T-cell (primary cell): ENCODE data around the gene LIMK1. TPM values are rescaled to one million over a fixed set of nuclear protein-coding genes. Genes with fewer than 3 reads are reported as not detected.

Experiments
- ATAC-seq, 4 experiments: fragments of 200-7000 bp in 3 of 4; fragments of 150-1000 bp in 1 of 4; cut with Tn5 transposase; replicated peaks in 1 of 4; 1 replicate in 3 of 4; 2 replicates in 1 of 4; pipeline ENCODE4 v1.10.0; 2021; ENCODE audit warnings: moderate library complexity in 3 of 4, mild to moderate bottlenecking in 2 of 4, moderate number of reproducible peaks in 1 of 4
- CTCF ChIA-PET, 2 donors: fragments of 300-600 bp; sonication (Branson Sonifier 250); formaldehyde crosslinking; loops; one replicate each; lab custom pipeline; 2022; ENCODE audit warnings: antibody characterized with exemption in 2 of 2; lab: Charles Lee
- POLR2A ChIA-PET, 2 donors: fragments of 300-600 bp; sonication (Branson Sonifier 250); formaldehyde crosslinking; loops; one replicate each; lab custom pipeline; 2022; ENCODE audit warnings: antibody characterized with exemption in 2 of 2; lab: Charles Lee
- DNase-seq, 35 experiments: peaks; one replicate each; pipeline versions ENCODE4 v3.0.0 to v3.0.0-alpha.2; 2013 to 2023
- H3K27ac ChIP-seq: one replicate; pipeline ENCODE4 v1.5.1; 2013; ENCODE audit warnings: low read length
- H3K27me3 ChIP-seq, 2 experiments: replicated peaks in 1 of 2; 1 replicate in 1 of 2; 2 replicates in 1 of 2; pipeline versions ENCODE4 v1.6.1 to v1.7.0; 2013; ENCODE audit warnings: low read length in 1 of 2, mixed read lengths in 1 of 2; ENCODE audit not compliant: control insufficient read depth in 2 of 2, insufficient read depth in 2 of 2; ENCODE audit errors: extremely low read depth in 1 of 2
- H3K36me3 ChIP-seq, 2 donors: 1 replicate in 1 of 2; 2 replicates in 1 of 2; pipeline versions ENCODE4 v1.6.1 to v1.7.0; 2013; ENCODE audit warnings: low read length in 1 of 2; ENCODE audit not compliant: control insufficient read depth in 2 of 2, insufficient read depth in 1 of 2; ENCODE audit errors: extremely low read depth in 1 of 2
- H3K4me1 ChIP-seq, 2 experiments: 1 replicate in 1 of 2; 2 replicates in 1 of 2; pipeline versions ENCODE4 v1.6.1 to v1.7.0; 2013; ENCODE audit warnings: low read length in 2 of 2, mixed read lengths in 1 of 2; ENCODE audit not compliant: insufficient read depth in 2 of 2, control insufficient read depth in 1 of 2; ENCODE audit errors: extremely low read depth in 1 of 2
- H3K4me3 ChIP-seq, 2 donors: 1 replicate in 1 of 2; 2 replicates in 1 of 2; pipeline versions ENCODE4 v1.5.1 to v1.7.0; 2013; ENCODE audit warnings: mild to moderate bottlenecking in 2 of 2, low read length in 1 of 2, moderate library complexity in 1 of 2; ENCODE audit not compliant: control insufficient read depth in 1 of 2; ENCODE audit errors: extremely low read depth in 1 of 2
- H3K9me3 ChIP-seq: 2 replicates; pipeline ENCODE4 v1.7.0; 2013
- H3K27ac Mint-ChIP-seq, 2 donors: one replicate each; pipeline ENCODE4 v1.8.0; 2020 to 2021; ENCODE audit warnings: mild to moderate bottlenecking in 2 of 2, mixed read lengths in 2 of 2
- H3K27me3 Mint-ChIP-seq, 2 donors: one replicate each; pipeline ENCODE4 v1.8.0; 2021 to 2022; ENCODE audit warnings: mixed read lengths in 2 of 2
- H3K36me3 Mint-ChIP-seq: one replicate; pipeline ENCODE4 v1.8.0; 2021; ENCODE audit warnings: mixed read lengths
- H3K4me1 Mint-ChIP-seq, 3 donors: one replicate each; pipeline ENCODE4 v1.8.0; 2020 to 2022; ENCODE audit warnings: mixed read lengths in 3 of 3, mild to moderate bottlenecking in 1 of 3
- H3K4me3 Mint-ChIP-seq, 3 donors: one replicate each; pipeline ENCODE4 v1.8.0; 2020 to 2022; ENCODE audit warnings: mild to moderate bottlenecking in 3 of 3, mixed read lengths in 3 of 3, moderate library complexity in 3 of 3
- H3K9me3 Mint-ChIP-seq, 3 donors: one replicate each; pipeline ENCODE4 v1.8.0; 2020 to 2022; ENCODE audit warnings: mixed read lengths in 3 of 3
- WGBS: methylation state at CpG from one replicate; pipeline ENCODE4 v1.1.5; 2013; ENCODE audit warnings: missing lambda C conversion rate; ENCODE audit not compliant: insufficient coverage; 5-methylcytosine and 5-hydroxymethylcytosine counted together
- total RNA-seq, 35 experiments: library from RNA in 6 of 35; stranded (reverse) in 6 of 35; fragments of 120-200 nt in 1 of 35; gene quantifications; one replicate each; pipeline versions ENCODE4 v1.2.1 to v1.2.4 and lab custom pipeline; 2013 to 2026

LIMK1 gene
- total RNA-seq, 5 donors from 2014 or later (not counting 1 experiment from before 2014, with no cell fraction given) = 13.5 to 24.9 (median 18.4) TPM

DNA sequence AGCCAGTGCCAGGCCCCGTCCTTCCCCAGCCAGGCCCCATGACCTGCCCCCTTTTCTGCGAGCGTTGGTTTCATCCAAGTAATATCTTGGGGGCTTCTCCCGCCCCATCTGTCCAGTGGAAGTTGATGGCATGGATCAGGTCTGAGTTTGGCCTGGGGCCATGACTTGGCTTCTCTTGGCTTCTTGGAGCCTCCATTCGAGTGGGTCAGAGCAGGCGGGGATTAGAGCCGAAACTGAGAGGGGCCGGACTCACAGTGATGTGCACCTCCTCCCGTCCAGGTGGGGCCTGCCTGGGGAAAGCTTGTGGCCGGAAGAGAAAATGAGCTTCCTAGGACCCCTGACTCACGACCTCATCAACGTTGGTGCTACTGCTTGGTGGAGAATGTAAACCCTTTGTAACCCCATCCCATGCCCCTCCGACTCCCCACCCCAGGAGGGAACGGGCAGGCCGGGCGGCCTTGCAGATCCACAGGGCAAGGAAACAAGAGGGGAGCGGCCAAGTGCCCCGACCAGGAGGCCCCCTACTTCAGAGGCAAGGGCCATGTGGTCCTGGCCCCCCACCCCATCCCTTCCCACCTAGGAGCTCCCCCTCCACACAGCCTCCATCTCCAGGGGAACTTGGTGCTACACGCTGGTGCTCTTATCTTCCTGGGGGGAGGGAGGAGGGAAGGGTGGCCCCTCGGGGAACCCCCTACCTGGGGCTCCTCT is 15.1 kb upstream of the LIMK1 start:
- H3K27ac Mint-ChIP-seq = no peak overlapping the region
- no peaks in the 10 kb centered on the region for H3K27me3 Mint-ChIP-seq
- ChIA-PET CTCF (interaction anchor here (1.8 to 2.2 kb wide), 2 partner anchors 332 kb away, joined by 6 to 7 read pairs; no protein-coding TSS in a partner anchor), POLR2A (interaction anchor here in 1 of 2 donors (0.5 to 0.6 kb wide), 2 partner anchors 653 to 927 kb away, joined by 3 to 4 read pairs; no protein-coding TSS in a partner anchor)
- no peaks in the 10 kb centered on the region for H3K36me3 Mint-ChIP-seq
- no peak for DNase-seq
- ATAC-seq = no peak
- no peaks in the 10 kb centered on the region for H3K9me3 Mint-ChIP-seq
- Histone ChIP-seq H3K27me3 (peaks cover 0 to 7% of the 10 kb centered on the region in 2 experiments), H3K4me1 (peaks cover 0 to 2% of the 10 kb centered on the region in 2 experiments), H3K27ac (no peak overlapping the region), H3K9me3 (no peaks in the 10 kb centered on the region), H3K36me3 (no peaks in the 10 kb centered on the region), H3K4me3 (no peak overlapping the region)
- no peak overlapping the region for H3K4me3 Mint-ChIP-seq
- no peaks in the 10 kb centered on the region for H3K4me1 Mint-ChIP-seq
- WGBS = 97% methylated on average over 10 of the region's 20 CpGs

DNA sequence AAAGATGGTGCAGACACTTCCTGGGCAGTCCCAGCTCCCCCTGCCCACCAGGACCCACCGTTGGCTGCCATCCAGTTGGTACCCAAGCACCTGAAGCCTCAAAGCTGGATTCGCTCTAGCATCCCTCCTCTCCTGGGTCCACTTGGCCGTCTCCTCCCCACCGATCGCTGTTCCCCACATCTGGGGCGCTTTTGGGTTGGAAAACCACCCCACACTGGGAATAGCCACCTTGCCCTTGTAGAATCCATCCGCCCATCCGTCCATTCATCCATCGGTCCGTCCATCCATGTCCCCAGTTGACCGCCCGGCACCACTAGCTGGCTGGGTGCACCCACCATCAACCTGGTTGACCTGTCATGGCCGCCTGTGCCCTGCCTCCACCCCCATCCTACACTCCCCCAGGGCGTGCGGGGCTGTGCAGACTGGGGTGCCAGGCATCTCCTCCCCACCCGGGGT is 14.5 kb upstream of the LIMK1 start:
- H3K4me1 Mint-ChIP-seq = no peaks in the 10 kb centered on the region
- Histone ChIP-seq H3K27ac (no peak overlapping the region), H3K4me1 (peaks cover 0 to 2% of the 10 kb centered on the region in 2 experiments), H3K9me3 (no peaks in the 10 kb centered on the region), H3K36me3 (no peaks in the 10 kb centered on the region), H3K4me3 (no peak overlapping the region), H3K27me3 (peaks cover 0 to 7% of the 10 kb centered on the region in 2 experiments)
- ATAC-seq (no peak), DNase-seq (no peak)
- ChIA-PET POLR2A (interaction anchor here in 1 of 2 donors (0.6 kb wide), 1 partner anchor 653 kb away, joined by 3 read pairs; no protein-coding TSS in a partner anchor), CTCF (interaction anchor here (0.6 to 2.2 kb wide), 4 partner anchors 52 to 333 kb away, joined by 3 to 7 read pairs (median 5); no protein-coding TSS in a partner anchor)
- no peak overlapping the region for H3K4me3 Mint-ChIP-seq
- no peaks in the 10 kb centered on the region for H3K9me3 Mint-ChIP-seq
- no peaks in the 10 kb centered on the region for H3K36me3 Mint-ChIP-seq
- H3K27me3 Mint-ChIP-seq = no peaks in the 10 kb centered on the region
- 90% methylated on average over 14 of the region's 16 CpGs for WGBS
- no peak overlapping the region for H3K27ac Mint-ChIP-seq

DNA sequence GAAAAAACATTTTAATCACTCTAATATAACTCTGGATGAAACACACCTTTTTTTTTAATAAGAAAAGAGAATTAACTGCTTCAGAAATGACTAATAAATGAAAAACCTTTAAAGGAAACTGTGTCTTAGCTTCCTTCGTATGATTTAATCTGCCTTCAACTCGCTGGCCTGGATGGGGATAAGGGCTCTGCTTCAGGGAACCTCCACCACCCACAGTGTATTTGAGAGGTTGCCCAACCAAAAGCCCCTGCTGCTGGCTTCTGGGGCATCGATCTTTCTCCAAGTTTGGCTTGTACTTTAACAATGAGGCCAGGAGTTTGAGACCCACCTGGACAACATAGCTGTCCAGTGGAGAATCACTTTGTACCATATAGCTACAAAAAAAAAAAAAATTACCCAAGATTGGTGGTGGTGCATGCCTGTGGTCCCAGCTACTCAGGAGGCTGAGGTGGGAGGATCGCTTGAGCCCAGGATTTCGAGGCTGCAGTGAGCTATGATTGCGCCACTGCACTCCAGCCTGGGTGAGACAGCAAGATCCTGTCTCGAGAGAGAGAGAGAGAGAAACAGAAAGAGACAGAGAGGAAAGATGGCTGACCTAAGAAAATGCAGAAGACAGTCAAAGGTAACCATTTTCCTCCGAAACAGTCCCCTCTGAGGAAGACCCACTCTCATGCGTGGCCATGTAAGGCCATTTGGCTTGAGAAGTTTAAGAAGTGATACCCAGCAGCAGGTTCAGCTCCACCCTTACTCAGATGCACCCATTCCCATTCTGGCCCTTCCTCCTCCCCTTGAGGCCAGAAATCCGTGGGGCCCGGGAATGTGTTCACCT is 13.6 kb upstream of the LIMK1 start:
- 85% methylated on average over 6 of the region's 11 CpGs for WGBS
- H3K4me3 ChIP-seq = no peak overlapping the region
- H3K4me1 Mint-ChIP-seq = no peaks in the 10 kb centered on the region
- no peak for ATAC-seq
- POLR2A ChIA-PET = no interaction called here
- no peak overlapping the region for H3K4me3 Mint-ChIP-seq
- H3K27ac ChIP-seq = no peak overlapping the region
- CTCF ChIA-PET = interaction anchor here (0.5 to 2.2 kb wide), 6 partner anchors 13 to 332 kb away, joined by 3 to 7 read pairs (median 4); no protein-coding TSS in a partner anchor
- no peaks in the 10 kb centered on the region for H3K9me3 Mint-ChIP-seq
- H3K27ac Mint-ChIP-seq = no peak overlapping the region
- no peaks in the 10 kb centered on the region for H3K9me3 ChIP-seq
- H3K36me3 Mint-ChIP-seq = no peaks in the 10 kb centered on the region
- peaks cover 0 to 7% of the 10 kb centered on the region in 2 experiments for H3K27me3 ChIP-seq
- no peaks in the 10 kb centered on the region for H3K36me3 ChIP-seq
- DNase-seq = no peak
- H3K27me3 Mint-ChIP-seq = no peaks in the 10 kb centered on the region
- peaks cover 0 to 2% of the 10 kb centered on the region in 2 experiments for H3K4me1 ChIP-seq

DNA sequence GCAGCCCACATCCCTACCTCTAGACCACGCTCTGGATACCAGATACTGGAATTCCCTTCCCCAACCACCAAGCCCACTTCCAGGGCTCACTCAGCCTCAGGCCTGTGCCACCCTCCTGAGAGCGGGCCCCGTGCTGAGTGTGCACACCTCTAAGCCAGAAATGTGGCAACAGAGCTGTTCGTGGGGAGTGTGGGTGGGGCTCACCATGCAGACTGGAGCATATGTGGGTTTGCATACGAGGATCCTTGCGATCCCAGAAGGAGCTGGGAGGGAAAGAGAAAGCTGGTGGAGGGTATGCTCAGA is 13.0 kb upstream of the LIMK1 start:
- H3K4me3 ChIP-seq = no peak overlapping the region
- DNase-seq (no peak), ATAC-seq (no peak)
- H3K27ac Mint-ChIP-seq = no peak overlapping the region
- ChIA-PET POLR2A (no interaction called here), CTCF (interaction anchor here (0.5 to 1.4 kb wide), 4 partner anchors 12 to 107 kb away, joined by 3 to 7 read pairs (median 4); no protein-coding TSS in a partner anchor)
- H3K27me3 Mint-ChIP-seq = no peaks in the 10 kb centered on the region
- no peaks in the 10 kb centered on the region for H3K9me3 Mint-ChIP-seq
- no peaks in the 10 kb centered on the region for H3K9me3 ChIP-seq
- H3K4me3 Mint-ChIP-seq = no peak overlapping the region
- 59% methylated on average over 3 of the region's 6 CpGs for WGBS
- peaks cover 0 to 2% of the 10 kb centered on the region in 2 experiments for H3K4me1 ChIP-seq
- no peaks in the 10 kb centered on the region for H3K36me3 ChIP-seq
- H3K36me3 Mint-ChIP-seq = no peaks in the 10 kb centered on the region
- no peaks in the 10 kb centered on the region for H3K4me1 Mint-ChIP-seq
- peaks cover 0 to 7% of the 10 kb centered on the region in 2 experiments for H3K27me3 ChIP-seq
- no peak overlapping the region for H3K27ac ChIP-seq

DNA sequence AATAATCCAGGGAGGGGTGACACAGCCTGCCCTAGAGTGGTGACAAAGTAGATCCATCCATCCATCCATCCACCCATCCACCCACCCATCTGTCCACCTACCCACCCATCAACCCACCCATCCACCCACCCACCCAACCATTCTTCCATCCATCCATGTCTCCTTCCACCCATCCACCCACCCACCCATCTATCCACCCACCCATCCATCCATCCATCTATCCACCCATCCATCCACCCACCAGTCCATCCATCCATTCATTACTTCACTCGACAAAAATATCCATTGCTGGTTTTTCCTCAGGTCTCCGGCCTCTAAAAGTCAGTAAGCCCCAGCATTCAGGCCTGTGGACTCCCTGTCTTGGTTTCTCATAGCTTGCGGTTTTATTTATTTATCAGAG is 12.5 kb upstream of the LIMK1 start:
- no peaks in the 10 kb centered on the region for H3K4me1 Mint-ChIP-seq
- H3K36me3 Mint-ChIP-seq = no peaks in the 10 kb centered on the region
- ATAC-seq (no peak), DNase-seq (no peak)
- H3K27me3 Mint-ChIP-seq = no peaks in the 10 kb centered on the region
- no peaks in the 10 kb centered on the region for H3K9me3 Mint-ChIP-seq
- H3K4me3 Mint-ChIP-seq = no peak overlapping the region
- Histone ChIP-seq H3K27me3 (peaks cover 0 to 7% of the 10 kb centered on the region in 2 experiments), H3K27ac (no peak overlapping the region), H3K9me3 (no peaks in the 10 kb centered on the region), H3K4me3 (no peak overlapping the region), H3K36me3 (no peaks in the 10 kb centered on the region), H3K4me1 (peaks cover 0 to 2% of the 10 kb centered on the region in 2 experiments)
- CTCF ChIA-PET = interaction anchor here (0.5 to 1.4 kb wide), 4 partner anchors 18 to 106 kb away, joined by 3 to 7 read pairs (median 3); no protein-coding TSS in a partner anchor
- H3K27ac Mint-ChIP-seq = no peak overlapping the region
- POLR2A ChIA-PET = interaction anchor here in 1 of 2 donors (0.5 kb wide), 1 partner anchor 116 kb away, joined by 9 read pairs; no protein-coding TSS in a partner anchor
- WGBS = 87% methylated on average over 3 of the region's 3 CpGs

DNA sequence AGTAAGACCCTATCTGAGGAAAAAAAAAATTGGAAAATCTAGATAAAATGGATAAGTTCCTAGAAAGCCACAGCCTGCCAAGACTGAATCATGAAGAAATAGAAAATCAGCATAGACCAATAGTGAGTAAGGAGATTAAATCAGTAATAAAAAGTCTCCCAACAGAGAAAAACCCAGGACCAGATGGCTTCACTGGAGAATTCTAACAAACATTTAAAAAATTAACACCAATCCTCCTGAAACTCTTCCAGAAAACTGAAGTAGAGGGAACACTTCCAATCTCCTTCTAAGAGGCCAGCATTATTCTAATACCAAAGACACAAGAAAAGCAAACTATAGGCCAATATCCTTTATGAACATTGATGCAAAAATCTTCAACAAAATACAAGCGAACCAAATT is 8.8 kb upstream of the LIMK1 start:
- no peaks in the 10 kb centered on the region for H3K4me1 Mint-ChIP-seq
- ATAC-seq = no peak
- no peak for DNase-seq
- H3K4me3 ChIP-seq = no peak overlapping the region
- ChIA-PET CTCF (no interaction called here), POLR2A (no interaction called here)
- no CpG with 5 or more reads among the region's 1 CpG for WGBS
- no peak overlapping the region for H3K27ac ChIP-seq
- H3K36me3 ChIP-seq = no peaks in the 10 kb centered on the region
- H3K9me3 ChIP-seq = no peaks in the 10 kb centered on the region
- no peaks in the 10 kb centered on the region for H3K27me3 ChIP-seq
- no peak overlapping the region for H3K27ac Mint-ChIP-seq
- H3K9me3 Mint-ChIP-seq = no peaks in the 10 kb centered on the region
- H3K4me1 ChIP-seq = no peaks in the 10 kb centered on the region
- H3K36me3 Mint-ChIP-seq = no peaks in the 10 kb centered on the region
- H3K27me3 Mint-ChIP-seq = no peaks in the 10 kb centered on the region
- H3K4me3 Mint-ChIP-seq = no peak overlapping the region
